Activated naive CD4-positive, alpha-beta T cell treated with anti-CD3 and anti-CD28 coated beads, Interleukin-2, amount 50 U/mL, for 24 hours (primary cell): ENCODE data around the gene CD28.
A peak's percentile ranks its signal among the peaks of the same experiment; 100 is the strongest.
"Not testable (repeated sequence)": the region's sequence is repeated elsewhere in the genome, so short reads cannot be mapped to it uniquely, and the experiment has no call there.

Source experiments
- H3K27ac Mint-ChIP-seq: one replicate; pipeline ENCODE4 v1.8.0; 2021; ENCODE audit warnings: mild to moderate bottlenecking, mixed read lengths
- H3K27me3 Mint-ChIP-seq: one replicate; pipeline ENCODE4 v1.8.0; 2021; ENCODE audit warnings: mixed read lengths
- H3K36me3 Mint-ChIP-seq: one replicate; pipeline ENCODE4 v1.8.0; 2021; ENCODE audit warnings: mixed read lengths
- H3K4me1 Mint-ChIP-seq: one replicate; pipeline ENCODE4 v1.8.0; 2021; ENCODE audit warnings: mixed read lengths
- H3K4me3 Mint-ChIP-seq: one replicate; pipeline ENCODE4 v1.8.0; 2021; ENCODE audit warnings: mild to moderate bottlenecking, mixed read lengths
- H3K9me3 Mint-ChIP-seq: one replicate; pipeline ENCODE4 v1.8.0; 2021; ENCODE audit warnings: mixed read lengths

Gene CD28

DNA sequence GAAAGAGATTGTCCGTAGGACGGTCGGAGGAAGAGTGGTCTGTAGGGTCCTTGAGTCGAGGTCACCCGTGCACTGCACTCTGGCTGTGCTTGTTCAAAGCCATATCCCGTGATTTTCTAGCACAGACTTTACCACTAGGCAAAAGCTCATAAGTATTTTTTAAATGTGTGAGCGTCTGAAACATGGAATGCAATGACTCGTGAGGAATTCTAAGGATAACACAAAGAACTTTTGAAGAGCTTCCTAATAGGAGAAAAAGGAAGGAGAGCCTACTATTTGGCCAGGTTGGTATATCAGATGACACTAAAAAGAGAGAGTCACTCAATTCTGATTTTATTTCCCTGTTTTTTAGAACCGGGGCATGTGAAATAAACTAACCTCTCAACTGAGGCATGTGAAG, 68.3 kb downstream of the CD28 start:
- Mint-ChIP-seq H3K27me3 (no peaks in the 10 kb centered on the region), H3K4me1 (peaks cover 41% of the 10 kb centered on the region), H3K36me3 (peaks cover 5% of the 10 kb centered on the region), H3K9me3 (no peaks in the 10 kb centered on the region), H3K4me3 (no peak overlapping the region), H3K27ac (no peak overlapping the region)

DNA sequence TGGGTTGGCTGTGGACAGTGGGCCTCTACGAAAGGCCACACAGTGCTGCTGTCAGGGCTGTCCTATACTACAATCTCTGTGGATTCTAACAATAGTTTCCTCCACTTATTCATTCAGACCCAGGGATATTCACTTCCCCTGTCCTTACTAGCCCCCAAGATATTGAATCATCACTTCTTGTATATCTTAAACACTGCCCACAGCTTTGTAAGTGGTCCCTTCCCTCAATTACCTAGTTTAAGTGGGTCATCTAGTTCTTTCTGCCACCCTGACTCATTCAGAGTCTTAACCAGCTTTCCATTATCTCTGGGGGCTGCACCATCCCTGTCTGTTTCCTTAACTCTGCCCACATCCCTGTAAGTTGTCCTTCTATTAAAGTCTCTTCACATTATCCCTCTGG, 69.2 kb downstream of the CD28 start:
- H3K36me3 Mint-ChIP-seq, result peaks cover 3% of the 10 kb centered on the region
- H3K27ac Mint-ChIP-seq, result no peak overlapping the region
- H3K9me3 Mint-ChIP-seq, result no peaks in the 10 kb centered on the region

DNA sequence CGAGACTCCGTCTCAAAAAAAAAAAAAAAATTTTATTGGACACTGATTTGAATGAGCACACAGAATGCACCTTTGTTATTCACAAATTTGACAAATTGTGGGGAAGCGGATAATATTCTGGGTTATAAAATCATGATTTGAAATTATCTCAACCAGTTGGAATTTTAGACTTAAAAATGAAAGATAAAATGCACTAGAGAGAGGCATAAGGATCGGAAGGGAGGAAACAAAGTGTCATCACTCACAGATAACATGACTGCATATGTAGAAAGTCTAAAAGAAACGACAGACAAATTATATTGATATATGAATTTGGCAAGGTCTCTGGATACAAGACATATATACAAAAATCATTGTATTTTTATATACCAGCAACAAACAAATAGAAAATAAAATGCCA, 70.6 kb downstream of the CD28 start:
- Mint-ChIP-seq H3K4me1 (peaks cover 45% of the 10 kb centered on the region), H3K27ac (no peak overlapping the region), H3K4me3 (no peak overlapping the region), H3K9me3 (peaks cover 5% of the 10 kb centered on the region), H3K27me3 (no peaks in the 10 kb centered on the region), H3K36me3 (peaks cover 3% of the 10 kb centered on the region)

More for the DNA sequence above, 69.2 kb downstream of the CD28 start:
- Mint-ChIP-seq H3K27me3 (no peaks in the 10 kb centered on the region), H3K4me3 (no peak overlapping the region), H3K4me1 (peaks cover 41% of the 10 kb centered on the region)

DNA sequence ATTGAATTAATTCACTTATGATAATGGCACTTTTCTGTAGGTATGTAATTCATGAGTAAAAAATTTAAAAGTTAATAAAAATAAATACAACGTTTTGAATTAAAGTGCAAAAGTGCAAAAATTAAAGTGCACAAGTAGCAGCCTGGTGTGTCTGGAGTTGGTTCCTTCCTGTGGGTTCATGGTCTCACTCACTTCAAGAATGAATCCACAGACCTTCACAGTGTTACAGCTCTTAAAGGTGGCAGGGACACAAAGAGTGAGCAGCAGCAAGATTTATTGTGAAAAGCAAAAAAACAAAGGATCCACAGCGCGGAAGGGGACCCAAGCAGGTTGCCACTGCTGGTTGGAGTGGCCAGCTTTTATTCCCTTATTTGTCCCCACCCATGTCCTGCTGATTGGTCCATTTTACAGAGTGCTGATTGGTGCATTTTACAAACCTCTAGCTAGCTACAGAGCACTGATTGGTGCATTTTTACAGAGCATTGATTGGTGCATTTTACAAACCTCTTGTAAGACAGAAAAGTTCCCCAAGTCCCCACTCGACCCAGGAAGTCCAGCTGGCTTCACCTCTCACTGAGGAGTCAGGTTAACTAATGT, 73.1 kb downstream of the CD28 start:
- not testable (repeated sequence) for H3K27me3 Mint-ChIP-seq, H3K9me3 Mint-ChIP-seq, H3K4me3 Mint-ChIP-seq, H3K36me3 Mint-ChIP-seq
- peaks cover 54% of the 10 kb centered on the region for H3K4me1 Mint-ChIP-seq
- peak overlapping the region; percentile 1 for H3K27ac Mint-ChIP-seq

DNA sequence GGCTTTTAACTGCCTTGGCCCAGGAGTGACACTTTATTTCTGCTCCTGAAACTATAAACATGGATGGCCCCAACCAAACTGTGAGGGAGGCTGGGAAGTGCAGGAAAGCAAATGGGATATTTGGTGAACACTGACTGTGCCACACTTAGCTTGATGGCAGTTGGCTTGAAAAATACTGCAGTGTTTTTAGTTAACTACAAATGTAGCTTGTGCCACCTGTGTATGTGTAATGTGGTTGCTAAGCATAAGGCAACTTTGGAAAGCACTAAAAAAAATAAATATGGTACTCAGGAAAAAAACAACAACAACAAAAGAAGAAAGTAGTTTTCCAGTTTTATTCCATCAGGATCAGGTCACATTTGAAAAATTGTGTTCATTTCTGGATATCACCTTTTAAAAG, 73.8 kb downstream of the CD28 start:
- Mint-ChIP-seq H3K27me3 (no peaks in the 10 kb centered on the region), H3K36me3 (peaks cover 1% of the 10 kb centered on the region), H3K4me3 (no peak overlapping the region), H3K9me3 (peaks cover 5% of the 10 kb centered on the region), H3K4me1 (peaks cover 57% of the 10 kb centered on the region), H3K27ac (peak overlapping the region; percentile 1)

DNA sequence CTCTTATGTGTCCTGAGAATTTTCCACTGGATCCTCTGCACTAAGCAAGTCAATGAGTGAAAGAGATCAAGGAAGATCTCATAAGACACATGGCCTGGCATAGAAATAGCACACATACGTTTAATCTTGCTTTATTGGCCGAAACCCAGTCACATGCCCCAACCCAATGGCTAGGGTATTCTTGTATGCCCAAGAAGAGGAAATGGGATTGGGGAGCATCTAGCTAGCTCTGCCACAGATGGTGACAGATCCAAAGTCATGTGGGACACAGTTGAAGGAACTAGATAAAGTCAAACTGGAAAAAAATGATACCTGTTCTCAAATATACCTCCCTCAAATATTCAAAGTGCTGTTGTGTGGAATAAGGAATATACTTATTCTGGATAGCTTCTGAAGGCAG, 74.7 kb downstream of the CD28 start:
- Mint-ChIP-seq H3K4me3 (no peak overlapping the region), H3K9me3 (peaks cover 5% of the 10 kb centered on the region), H3K4me1 (peaks cover 57% of the 10 kb centered on the region), H3K36me3 (peaks cover 1% of the 10 kb centered on the region), H3K27ac (peak overlapping the region; percentile 89), H3K27me3 (no peaks in the 10 kb centered on the region)

DNA sequence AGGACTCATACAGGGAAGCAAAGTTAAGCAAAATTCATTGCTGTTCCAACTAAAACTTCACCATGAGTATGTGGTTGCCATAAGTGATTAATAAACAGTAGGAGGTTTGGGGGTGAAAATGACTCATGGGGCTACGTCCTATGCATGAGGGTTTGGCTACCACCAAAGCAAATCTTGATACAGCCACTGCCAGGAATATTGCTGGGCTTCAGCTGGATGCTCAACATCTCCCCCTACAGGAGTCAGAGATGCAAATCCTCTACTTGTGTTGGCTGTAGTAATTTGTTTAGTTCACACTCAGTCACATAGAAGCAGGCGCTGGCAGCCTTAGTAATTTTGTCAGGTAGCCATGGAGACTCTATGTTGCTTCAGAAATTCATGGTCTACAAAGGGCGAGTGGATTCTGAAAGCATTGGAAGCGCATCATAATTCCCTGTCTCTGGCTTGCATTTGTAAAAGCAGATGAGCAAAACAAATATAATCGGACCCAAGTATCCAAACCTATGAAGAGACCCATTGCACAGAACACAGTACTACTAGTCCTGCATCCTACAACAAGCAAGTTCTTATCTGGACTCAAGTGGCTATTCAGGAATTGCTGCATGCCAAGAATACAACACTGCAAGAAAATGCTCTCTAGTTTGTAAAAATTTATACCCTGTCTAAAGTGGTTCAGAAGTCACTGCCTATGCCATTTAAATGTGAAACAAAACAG, 76.0 kb downstream of the CD28 start:
- Mint-ChIP-seq H3K9me3 (peaks cover 5% of the 10 kb centered on the region), H3K27me3 (no peaks in the 10 kb centered on the region), H3K36me3 (no peaks in the 10 kb centered on the region), H3K4me1 (peaks cover 57% of the 10 kb centered on the region), H3K27ac (peak overlapping the region; percentile 94), H3K4me3 (peak overlapping the region; percentile 53)

DNA sequence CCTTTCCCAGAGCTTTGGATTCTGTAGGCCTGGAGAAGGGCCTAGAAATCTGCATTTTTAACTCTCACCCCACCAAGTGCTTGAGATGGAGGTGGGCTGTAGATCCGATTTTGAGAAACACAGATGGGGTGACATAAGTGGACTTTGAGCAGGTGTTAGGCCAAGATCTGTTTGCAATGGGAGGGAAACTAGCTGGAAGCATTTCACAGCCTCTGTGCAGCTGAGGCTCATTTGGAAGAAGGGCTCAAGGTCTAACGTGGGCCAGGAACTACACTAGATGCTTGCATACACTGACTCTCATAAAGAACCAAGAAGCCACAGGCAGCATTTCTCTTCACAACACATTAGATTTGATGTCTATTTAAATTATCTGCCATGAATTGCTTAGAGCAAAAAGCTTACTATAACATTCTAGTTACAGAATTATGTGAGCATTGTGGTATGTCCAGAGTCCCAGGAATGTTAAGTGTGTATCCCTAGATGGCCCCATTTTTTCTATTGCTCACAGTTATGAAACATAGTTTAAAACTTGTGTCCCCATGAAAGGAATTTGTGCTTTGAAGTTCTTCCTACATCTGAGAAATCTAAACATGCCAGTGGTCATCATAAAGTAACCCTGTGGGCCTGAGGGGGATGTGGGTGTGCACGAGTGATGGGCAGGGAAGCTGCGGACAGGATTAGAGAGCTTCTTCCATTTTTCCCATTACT, 77.2 kb downstream of the CD28 start:
- H3K4me3 Mint-ChIP-seq, result no peak overlapping the region

DNA sequence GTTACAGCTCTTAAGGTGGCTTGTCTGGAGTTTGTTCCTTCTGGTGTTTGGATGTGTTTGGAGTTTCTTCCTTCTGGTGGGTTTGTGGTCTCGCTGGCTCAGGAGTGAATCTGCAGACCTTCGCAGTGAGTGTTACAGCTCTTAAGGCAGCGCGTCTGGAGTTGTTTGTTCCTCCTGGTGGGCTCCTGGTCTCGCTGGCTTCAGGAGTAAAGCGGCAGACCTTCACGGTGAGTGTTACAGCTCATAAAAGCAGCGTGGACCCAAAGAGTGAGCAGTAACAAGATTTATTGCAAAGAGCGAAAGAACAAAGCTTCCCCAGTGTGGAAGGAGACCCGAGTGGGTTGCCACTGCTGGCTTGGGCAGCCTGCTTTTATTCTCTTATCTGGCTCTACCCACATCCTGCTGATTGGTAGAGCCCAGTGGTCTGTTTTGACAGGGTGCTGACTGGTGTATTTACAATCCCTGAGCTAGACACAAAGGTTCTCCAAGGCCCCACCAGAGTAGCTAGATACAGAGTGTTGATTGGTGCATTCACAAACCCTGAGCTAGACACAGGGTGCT, 78.4 kb downstream of the CD28 start:
- H3K4me3 Mint-ChIP-seq, result peak overlapping the region; percentile 49
- H3K27ac Mint-ChIP-seq, result peak overlapping the region; percentile 1
- peaks cover 56% of the 10 kb centered on the region for H3K4me1 Mint-ChIP-seq

More for the DNA sequence above, 77.2 kb downstream of the CD28 start:
- no peaks in the 10 kb centered on the region for H3K36me3 Mint-ChIP-seq
- peaks cover 5% of the 10 kb centered on the region for H3K9me3 Mint-ChIP-seq
- peaks cover 64% of the 10 kb centered on the region for H3K4me1 Mint-ChIP-seq
- peak overlapping the region; percentile 77 for H3K27ac Mint-ChIP-seq
- no peaks in the 10 kb centered on the region for H3K27me3 Mint-ChIP-seq

DNA sequence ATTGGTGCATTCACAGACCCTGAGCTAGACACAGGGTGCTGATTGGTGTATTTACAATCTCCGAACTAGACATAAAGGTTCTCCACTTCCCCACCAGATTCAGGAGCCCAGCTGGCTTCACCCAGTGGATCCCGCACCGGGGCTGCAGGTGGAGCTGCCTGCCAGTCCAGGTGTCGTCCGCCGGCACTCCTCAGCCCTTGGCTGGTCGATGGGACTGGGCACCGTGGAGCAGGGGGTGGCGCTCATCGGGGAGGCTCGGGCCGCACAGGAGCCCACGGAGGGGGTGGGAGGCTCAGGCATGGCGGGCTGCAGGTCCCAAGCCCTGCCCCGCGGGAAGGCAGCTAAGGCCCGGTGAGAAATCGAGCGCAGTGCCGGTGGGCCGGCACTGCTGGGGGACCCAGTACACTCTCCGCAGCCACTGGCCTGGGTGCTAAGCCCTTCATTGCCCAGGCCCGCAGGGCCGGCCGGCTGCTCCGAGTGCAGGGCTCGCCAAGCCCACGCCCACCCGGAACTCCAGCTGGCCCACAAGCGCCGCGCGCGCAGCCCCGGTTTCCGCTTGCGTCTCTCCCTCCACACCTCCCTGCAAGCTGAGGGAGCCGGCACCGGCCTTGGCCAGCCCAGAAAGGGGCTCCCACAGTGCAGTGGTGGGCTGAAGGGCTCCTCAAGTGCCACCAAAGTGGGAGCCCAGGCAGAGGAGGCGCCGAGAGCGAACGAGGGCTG, 79.1 kb downstream of the CD28 start:
- H3K36me3 Mint-ChIP-seq, H3K9me3 Mint-ChIP-seq, H3K27me3 Mint-ChIP-seq, H3K4me3 Mint-ChIP-seq, H3K27ac Mint-ChIP-seq: not testable (repeated sequence)
- H3K4me1 Mint-ChIP-seq, result peaks cover 48% of the 10 kb centered on the region

More for the DNA sequence above, 78.4 kb downstream of the CD28 start:
- H3K27me3 Mint-ChIP-seq, H3K9me3 Mint-ChIP-seq, H3K36me3 Mint-ChIP-seq: not testable (repeated sequence)

DNA sequence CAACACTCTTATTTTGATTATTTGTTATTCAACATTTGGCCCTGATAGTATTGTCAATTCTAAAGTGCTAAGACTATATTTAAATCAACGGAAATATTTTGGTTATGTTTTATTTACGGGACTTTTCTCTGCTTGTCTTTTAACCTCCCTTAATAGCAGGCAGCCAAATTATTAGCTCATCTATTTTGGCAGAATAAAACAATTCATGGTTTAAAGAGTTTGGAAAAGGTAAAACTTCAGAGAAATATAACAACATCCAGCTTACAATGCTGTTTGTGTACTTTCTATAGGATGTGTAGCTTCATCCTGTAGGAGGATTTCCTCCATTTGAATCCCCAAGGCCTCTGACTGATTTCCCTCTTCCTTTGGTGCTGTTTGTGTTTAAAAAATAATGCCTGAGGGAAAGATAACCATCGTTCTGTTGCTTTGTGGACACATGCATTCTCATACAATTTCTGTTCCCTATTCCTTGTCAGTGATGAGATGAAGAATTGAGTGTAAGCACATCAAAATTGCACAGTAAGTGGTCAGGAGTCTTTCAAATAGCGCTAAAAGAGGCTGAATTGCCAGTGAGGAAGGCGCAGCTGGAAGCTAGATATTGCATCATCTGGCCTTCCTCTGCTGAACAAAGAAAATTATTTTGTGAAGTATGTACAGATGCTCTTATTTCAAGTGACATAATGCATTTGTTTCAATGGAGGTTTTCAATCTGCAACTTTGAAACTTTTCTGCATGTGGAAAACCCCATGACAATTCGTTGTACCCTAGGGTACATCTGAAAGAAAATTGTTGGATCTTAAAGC, 80.3 kb downstream of the CD28 start:
- H3K27me3 Mint-ChIP-seq, result no peaks in the 10 kb centered on the region
- H3K27ac Mint-ChIP-seq, result no peak overlapping the region
- no peaks in the 10 kb centered on the region for H3K36me3 Mint-ChIP-seq
- no peaks in the 10 kb centered on the region for H3K9me3 Mint-ChIP-seq
- peaks cover 37% of the 10 kb centered on the region for H3K4me1 Mint-ChIP-seq
- no peak overlapping the region for H3K4me3 Mint-ChIP-seq

DNA sequence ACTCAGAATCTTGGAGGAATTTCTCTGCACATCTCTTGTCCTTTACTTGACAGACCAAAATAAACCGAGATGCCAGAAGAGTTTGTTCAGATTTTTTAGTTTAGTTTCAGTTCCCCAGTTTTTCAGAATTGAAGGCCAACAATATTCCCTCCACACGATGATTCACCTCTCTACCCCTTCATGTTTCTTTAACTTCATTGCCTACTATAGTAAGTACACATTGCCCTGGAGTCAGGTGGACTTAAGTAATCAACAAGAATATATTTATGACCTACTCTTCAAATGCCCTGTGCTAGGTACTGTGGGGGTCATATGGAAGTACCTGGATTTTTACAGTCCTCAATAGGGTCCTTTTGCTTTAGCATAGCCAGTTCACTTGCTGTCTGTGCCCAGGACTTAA, 81.5 kb downstream of the CD28 start:
- H3K4me1 Mint-ChIP-seq, result peaks cover 25% of the 10 kb centered on the region
- no peaks in the 10 kb centered on the region for H3K9me3 Mint-ChIP-seq
- no peak overlapping the region for H3K4me3 Mint-ChIP-seq
- no peak overlapping the region for H3K27ac Mint-ChIP-seq
- H3K36me3 Mint-ChIP-seq, result no peaks in the 10 kb centered on the region
- no peaks in the 10 kb centered on the region for H3K27me3 Mint-ChIP-seq
